ENCODE results near the gene CAPN2.
A peak's percentile ranks its signal among the peaks of the same experiment; 100 is the strongest.
"Not testable (repeated sequence)": the region's sequence is repeated elsewhere in the genome, so short reads cannot be mapped to it uniquely, and the experiment has no call there.

CAPN2 gene

DNA sequence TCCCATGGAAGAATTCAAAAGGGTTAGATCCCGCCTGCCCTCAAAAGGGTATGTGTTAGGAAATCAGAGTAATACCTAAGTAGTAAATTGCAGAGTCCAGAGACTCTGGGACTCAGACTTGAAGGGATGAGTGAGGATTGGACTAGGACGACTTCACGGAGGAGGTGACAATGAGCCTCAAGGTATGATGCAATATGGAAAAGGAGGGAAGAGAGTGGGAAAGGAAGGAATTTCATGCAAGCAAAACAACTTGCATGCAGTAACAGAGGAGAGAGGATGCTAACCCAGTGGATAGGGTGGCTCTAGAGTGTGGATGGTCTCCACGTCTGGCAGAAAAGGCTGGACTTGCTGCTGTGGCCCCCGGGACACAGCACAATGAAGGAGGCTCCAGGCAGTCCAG is 4.8 kb downstream of the CAPN2 start:
- no peak for DNase-seq

- no peak for DNase-seq
Measured at GRCh38 chr1:223717695-223718363, 5.5 kb downstream of the CAPN2 start.

GRCh38 chr1:223718850-223719249 is 6.5 kb downstream of the CAPN2 start:
- DNase-seq = no peak

- DNase-seq = no peak
Measured at GRCh38 chr1:223720971-223721591, 8.7 kb downstream of the CAPN2 start.

GRCh38 chr1:223721658-223722607 is 9.6 kb downstream of the CAPN2 start:
- DNase-seq = no peak

GRCh38 chr1:223723351-223723904 is 11.1 kb downstream of the CAPN2 start:
- no peak for DNase-seq

- no peak for DNase-seq
Measured at GRCh38 chr1:223724376-223724775, 12.0 kb downstream of the CAPN2 start.

GRCh38 chr1:223725578-223725977 is 13.2 kb downstream of the CAPN2 start:
- DNase-seq = no peak

DNA sequence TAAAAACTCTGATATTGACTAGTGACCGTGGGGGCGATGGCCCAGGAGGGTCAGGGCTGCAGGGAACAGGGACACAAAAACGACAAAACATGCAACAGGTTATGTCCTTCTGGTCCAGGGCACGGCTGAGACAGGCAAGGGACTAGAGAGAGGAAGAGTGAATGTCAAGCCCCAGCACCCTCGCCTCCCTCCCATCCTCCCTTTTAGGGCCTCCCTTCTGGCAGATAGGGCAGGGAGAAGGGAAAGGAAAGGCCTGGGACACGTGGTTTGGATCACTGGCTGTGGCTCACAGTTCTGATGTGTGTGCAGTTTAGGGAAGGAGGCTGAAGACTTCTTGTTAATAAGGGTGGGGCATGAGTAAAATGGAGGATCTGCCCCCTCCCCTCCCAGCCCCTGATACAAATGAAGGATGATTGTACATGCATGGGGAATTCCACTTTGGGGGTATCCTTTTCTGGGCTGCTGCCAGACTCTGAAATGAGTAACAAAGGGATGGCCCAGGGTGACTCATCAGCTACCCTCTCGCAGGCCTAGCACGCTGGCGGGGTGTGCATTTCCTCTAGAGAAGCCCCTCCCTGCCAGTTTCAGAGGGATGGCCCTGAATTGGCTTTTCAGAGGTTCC is 14.2 kb downstream of the CAPN2 start:
- peak; percentile 76 for DNase-seq

DNA sequence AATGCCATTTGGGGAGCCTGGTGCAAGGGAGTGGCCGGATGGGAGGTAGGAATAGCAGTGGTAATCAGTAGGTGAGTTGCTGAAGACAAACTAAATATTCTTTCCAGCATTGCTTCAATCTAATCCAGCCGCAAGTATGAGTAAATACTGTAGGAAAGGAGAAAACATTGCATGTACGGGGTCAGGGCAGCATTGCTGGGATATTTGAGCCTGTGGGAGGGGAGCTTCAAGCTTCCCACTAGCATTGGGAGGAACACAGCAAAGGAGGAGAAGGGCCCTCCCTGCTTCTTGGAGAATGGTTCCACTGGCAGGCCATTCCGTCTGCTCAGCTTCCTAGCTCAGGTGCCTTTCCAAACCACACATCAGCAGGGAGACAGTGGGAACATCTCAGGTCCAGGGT is 15.2 kb downstream of the CAPN2 start:
- no peak for DNase-seq

DNA sequence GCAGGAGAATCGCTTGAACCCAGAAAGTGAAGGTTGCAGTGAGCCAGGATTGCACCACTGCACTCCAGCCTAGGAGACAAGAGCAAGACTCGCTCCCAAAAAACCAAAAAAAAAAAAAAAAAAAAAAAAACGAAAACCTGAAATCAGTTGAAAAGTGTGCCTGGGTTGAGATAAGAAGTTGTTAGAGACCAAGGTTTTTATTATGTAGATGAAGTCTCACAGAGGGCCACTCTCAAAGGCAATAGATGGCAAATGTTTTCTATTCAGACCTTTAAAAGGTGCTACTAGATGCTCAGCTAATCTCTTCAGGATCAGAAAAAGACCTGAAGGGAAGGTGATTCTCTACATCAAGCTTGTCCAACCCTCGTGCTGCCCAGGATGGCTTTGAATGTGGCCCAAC is 17.6 kb downstream of the CAPN2 start:
- no peak for DNase-seq

- no peak for DNase-seq
Measured at GRCh38 chr1:223730479-223731132, 18.3 kb downstream of the CAPN2 start.

DNA sequence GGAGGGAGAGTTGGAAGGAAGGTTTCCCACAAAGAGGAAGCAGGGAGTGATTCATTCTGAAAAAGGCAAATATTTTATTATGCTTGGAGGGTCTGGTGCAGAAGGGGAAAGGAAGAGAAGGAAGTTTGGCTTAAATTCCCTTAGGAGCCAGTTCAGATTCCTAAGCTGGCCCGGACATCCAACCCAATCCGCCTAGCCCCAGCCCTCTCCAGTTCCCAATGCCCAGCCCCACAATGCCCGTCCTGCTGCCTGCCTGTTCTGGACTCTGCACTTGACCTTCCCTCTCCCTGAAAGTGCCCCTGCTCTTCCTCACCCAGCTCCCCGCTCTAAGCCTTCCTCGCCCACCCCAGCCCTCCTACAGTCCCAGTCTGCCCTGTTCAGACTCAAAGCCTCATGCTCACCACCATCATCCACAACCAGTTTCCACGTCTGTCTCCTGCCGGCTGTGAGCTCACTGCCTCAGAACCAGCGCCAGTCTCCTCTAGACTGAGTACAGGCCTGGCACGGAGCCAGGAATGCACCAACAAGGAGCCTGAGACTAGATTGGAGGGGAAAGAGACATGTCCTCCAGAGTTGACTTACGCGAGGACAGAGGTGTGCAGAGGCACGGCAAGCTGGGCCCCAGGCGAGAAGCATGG is 18.9 kb downstream of the CAPN2 start:
- no peak for DNase-seq

- DNase-seq = no peak
Measured at GRCh38 chr1:223732993-223733798, 20.9 kb downstream of the CAPN2 start.

GRCh38 chr1:223733898-223734852 is 21.8 kb downstream of the CAPN2 start:
- DNase-seq = no peak

GRCh38 chr1:223736638-223737037 is 24.3 kb downstream of the CAPN2 start:
- DNase-seq = not testable (repeated sequence)

- no peak for DNase-seq
Measured at GRCh38 chr1:223737342-223737741, 25.0 kb downstream of the CAPN2 start.

GRCh38 chr1:223738465-223739365 is 26.4 kb downstream of the CAPN2 start:
- DNase-seq = no peak

Measured in activated T-cell treated with anti-CD3 and anti-CD28 coated beads, Interleukin-2, amount 50 U/mL, for 1 hour (primary cell).